Brain microvascular endothelial cell (primary cell): Measurements from ENCODE around the gene AP5S1.
A peak's percentile ranks its signal among the peaks of the same experiment; 100 is the strongest.

ENCODE experiments used
- DNase-seq: peaks from one replicate; pipeline ENCODE4 v3.0.0-alpha.2; 2020
- H3K27ac ChIP-seq: fragments of 250-450 bp; sonication (Bioruptor Pico); 2 replicates; pipeline ENCODE4 v1.5.1; 2020; ENCODE audit warnings: mild to moderate bottlenecking, moderate library complexity
- H3K27me3 ChIP-seq: fragments of 250-450 bp; sonication (Bioruptor Pico); replicated peaks from 2 replicates; pipeline ENCODE4 v1.5.1; 2020; ENCODE audit warnings: mild to moderate bottlenecking
- H3K36me3 ChIP-seq: fragments of 250-450 bp; sonication (Bioruptor Pico); replicated peaks from 2 replicates; pipeline ENCODE4 v1.5.1; 2020; ENCODE audit warnings: mild to moderate bottlenecking
- H3K4me3 ChIP-seq: 2 replicates; pipeline ENCODE4 v1.5.1; 2011; ENCODE audit warnings: low read depth, mild to moderate bottlenecking, control low read depth, low read length, moderate library complexity
- CTCF ChIP-seq: IDR thresholded peaks from 2 replicates; pipeline ENCODE4 v1.5.1; 2011; ENCODE audit warnings: low read depth, mild to moderate bottlenecking, moderate library complexity, low read length, control low read depth, inconsistent platforms; ENCODE audit errors: missing control alignments
- in situ Hi-C: cut with HindIII; loops from 2 replicates; pipeline ENCODE4 v1.10.0; 2017; ENCODE audit warnings: low sequenced_read_pairs, low pct_ligation_motif_present

AP5S1 gene

DNA sequence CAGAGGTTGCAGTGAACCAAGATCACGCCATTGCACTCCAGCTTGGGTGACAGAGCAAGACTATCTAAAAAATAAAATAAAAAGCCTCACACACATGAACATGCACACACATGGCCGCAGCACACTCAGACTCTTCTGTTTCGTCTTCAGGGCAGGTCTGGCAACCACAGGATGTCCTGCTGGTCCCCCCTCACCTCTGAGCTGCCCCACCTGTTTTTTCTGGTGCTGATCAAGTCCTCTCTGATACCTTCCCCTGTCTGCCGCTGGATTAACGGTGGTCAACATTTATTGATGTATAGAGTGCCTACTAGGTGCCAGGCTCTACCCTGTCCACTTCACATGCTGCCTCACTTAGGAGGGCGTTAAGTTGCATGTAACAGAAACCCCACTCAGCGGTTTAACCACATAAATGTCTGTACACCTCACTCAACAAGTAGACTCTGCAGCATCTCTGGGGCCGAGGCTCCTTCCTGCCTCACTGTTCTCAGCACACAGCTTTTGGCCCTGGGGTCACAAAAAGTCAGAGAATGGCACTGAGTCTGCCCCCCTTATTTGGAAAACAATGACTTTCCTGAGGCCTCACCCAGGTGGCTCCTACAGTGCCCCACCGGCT is 4.5 kb upstream of the AP5S1 start:
- H3K36me3 ChIP-seq = no peaks in the 10 kb centered on the region
- no peak overlapping the region for H3K4me3 ChIP-seq
- no peak overlapping the region for H3K27ac ChIP-seq
- TF ChIP-seq CTCF = no peak
- in situ Hi-C loops = no loop called here
- DNase-seq = no peak
- no peaks in the 10 kb centered on the region for H3K27me3 ChIP-seq

DNA sequence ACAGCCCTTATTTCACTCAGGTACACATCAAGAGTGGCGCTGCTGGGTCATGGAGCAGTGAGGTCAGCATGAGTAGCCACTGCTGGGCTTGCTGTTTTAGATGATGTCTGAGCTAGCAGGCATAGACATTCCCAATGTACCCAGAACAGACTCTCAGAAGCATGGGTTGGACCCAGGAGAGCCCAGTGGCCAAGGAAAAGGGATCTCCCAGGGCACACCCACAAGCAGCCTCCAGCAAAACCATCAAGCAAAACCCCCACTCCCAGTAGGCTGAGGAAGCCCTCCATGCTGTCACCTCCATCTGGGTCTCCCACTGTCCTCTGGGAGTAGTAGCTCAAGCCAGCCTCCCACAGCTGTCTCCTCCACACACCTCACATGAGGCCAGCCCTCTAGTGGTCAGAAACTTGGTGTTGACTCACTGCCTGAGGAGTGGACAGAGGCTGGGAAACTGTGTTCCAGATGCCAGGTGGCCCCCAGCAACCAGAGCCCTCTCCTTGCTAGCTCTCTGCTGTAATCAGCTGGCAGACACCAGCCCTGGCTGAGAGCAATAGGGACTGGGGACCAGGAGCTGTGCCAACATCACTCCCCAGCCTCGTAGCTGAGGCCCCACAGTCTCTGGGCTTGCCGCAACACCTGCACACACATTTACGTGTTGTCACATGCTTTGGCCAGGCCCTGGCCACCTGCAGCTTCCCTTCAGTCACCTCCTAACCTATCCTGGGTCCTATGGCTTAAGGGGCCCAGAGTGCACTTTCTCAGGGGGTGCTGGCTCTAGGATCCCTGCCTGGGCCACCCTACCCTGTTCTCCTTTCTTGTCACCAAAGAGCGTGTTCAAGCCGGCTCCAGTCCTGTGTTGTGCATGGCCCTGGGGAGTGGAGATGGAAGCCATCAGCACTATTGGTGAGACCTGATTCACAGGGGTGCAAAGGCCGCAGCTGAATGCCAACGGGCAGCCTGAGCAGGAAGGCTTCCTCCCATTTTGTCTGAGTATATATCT is 1.9 kb upstream of the AP5S1 start:
- no peak overlapping the region for H3K27ac ChIP-seq
- no peak overlapping the region for H3K4me3 ChIP-seq
- in situ Hi-C loops = no loop called here
- peak; percentile 76 for DNase-seq
- H3K36me3 ChIP-seq = peaks cover 7% of the 10 kb centered on the region
- H3K27me3 ChIP-seq = no peaks in the 10 kb centered on the region
- TF ChIP-seq CTCF = peak; percentile 86

DNA sequence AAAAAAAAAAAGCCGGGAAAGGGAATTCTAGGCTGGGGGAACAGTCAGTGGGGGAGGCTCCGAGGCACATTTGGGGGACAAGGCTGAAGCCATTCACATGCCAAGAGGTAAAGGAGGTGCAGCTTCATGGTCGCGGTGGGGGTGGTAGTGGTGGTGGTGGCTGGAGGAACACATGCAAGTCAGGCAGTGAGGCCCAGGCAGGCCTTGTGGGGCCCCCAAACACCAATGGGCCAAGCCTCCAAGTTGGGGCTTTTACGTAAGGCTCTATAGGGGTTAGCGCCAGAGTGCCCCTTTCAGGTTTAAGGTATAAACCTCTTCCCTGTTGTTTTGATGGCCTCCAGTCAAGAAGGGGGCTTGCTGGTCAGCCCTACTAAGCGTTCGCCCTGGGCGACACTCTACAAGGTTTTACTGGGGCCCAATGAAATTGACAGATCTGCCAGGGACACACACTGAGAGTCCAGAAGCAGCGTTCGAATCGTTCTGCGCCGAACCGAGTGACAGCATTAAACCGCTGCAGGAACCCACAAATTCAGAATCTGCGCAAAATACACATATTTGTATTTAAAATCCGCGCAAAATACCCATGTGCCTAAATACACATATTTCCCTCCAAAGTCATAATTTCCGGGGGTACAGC is 818 bp upstream of the AP5S1 start:
- in situ Hi-C loops = no loop called here
- peak overlapping the region; percentile 89 for H3K4me3 ChIP-seq
- DNase-seq = no peak
- H3K27ac ChIP-seq = peak overlapping the region; percentile 99
- peaks cover 9% of the 10 kb centered on the region for H3K36me3 ChIP-seq
- H3K27me3 ChIP-seq = no peaks in the 10 kb centered on the region
- no peak for TF ChIP-seq CTCF

DNA sequence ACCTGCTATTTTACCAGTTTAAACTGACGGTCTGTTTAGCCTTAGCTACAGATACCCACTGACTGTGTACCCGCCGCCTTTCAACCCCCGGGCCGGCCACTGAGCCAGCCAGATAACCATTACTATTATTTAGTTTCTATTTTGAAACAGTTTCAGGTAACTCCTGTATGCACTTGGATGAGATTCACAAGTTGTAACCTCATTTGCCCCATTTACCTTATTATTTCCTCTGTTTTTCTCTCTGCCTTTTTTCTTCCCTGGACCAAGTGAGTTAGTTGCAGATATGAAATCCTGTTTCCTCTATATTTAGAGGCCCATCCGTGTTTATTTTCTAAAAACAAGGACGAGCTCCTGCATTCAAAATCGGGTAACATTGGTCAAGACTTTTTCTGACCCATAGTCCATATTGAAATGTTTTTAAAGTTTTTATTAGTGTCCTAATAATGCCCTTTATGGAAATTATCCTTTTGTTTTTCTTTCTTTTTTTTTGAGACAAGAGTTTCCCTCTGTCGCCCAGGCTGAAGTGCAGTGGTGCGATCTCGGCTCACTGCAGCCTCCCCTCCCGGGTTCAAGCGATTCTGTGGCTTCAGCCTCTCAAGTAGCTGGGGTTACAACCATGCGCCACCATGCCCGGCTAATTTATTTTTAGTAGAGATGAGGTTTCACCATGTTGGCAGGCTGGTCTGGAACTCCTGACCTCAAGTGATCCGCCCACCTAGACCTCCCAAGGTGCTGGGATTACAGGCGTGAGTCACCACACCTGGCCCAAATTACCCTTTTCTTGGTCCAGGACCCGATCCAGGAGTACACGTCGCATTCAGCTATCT is 767 bp downstream of the AP5S1 start:
- no peak for TF ChIP-seq CTCF
- peak overlapping the region; percentile 89 for H3K4me3 ChIP-seq
- peaks cover 15% of the 10 kb centered on the region for H3K36me3 ChIP-seq
- no peaks in the 10 kb centered on the region for H3K27me3 ChIP-seq
- in situ Hi-C loops = no loop called here
- no peak for DNase-seq
- peak overlapping the region; percentile 99 for H3K27ac ChIP-seq

GRCh38 chr20:3821996-3822395 is 1.6 kb downstream of the AP5S1 start:
- TF ChIP-seq CTCF = no peak
- H3K4me3 ChIP-seq = no peak overlapping the region
- no peak for DNase-seq
- H3K27ac ChIP-seq = no peak overlapping the region
- no peaks in the 10 kb centered on the region for H3K27me3 ChIP-seq
- peaks cover 15% of the 10 kb centered on the region for H3K36me3 ChIP-seq
- in situ Hi-C loops = no loop called here
